GM12875 (cell line): ENCODE results near the gene SECTM1.

ENCODE experiments used
- H3K4me3 ChIP-seq: one replicate; pipeline ENCODE4 v1.5.1; 2011; ENCODE audit warnings: low read depth, low read length, control low read depth
- TF ChIP-seq, protein P1 (sequence below): IDR thresholded peaks from 2 replicates; pipeline ENCODE4 v1.5.1; 2011; ENCODE audit warnings: low read depth, mild to moderate bottlenecking, control low read depth, inconsistent platforms, low read length, moderate library complexity, borderline replicate concordance; ENCODE audit not compliant: insufficient read depth

The SECTM1 gene

GRCh38 chr17:82371333-82372248 lies 38.0 kb upstream of the SECTM1 start, which contains the start of gene UTS2R:
UTS2R (plus strand) TSS chr17:82371765; CDS start chr17:82374325, 2,560 bp downstream.
- TF ChIP-seq, protein P1, sequence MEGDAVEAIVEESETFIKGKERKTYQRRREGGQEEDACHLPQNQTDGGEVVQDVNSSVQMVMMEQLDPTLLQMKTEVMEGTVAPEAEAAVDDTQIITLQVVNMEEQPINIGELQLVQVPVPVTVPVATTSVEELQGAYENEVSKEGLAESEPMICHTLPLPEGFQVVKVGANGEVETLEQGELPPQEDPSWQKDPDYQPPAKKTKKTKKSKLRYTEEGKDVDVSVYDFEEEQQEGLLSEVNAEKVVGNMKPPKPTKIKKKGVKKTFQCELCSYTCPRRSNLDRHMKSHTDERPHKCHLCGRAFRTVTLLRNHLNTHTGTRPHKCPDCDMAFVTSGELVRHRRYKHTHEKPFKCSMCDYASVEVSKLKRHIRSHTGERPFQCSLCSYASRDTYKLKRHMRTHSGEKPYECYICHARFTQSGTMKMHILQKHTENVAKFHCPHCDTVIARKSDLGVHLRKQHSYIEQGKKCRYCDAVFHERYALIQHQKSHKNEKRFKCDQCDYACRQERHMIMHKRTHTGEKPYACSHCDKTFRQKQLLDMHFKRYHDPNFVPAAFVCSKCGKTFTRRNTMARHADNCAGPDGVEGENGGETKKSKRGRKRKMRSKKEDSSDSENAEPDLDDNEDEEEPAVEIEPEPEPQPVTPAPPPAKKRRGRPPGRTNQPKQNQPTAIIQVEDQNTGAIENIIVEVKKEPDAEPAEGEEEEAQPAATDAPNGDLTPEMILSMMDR = no peak
- H3K4me3 ChIP-seq = no peak within 1 kb of the TSS

DNA sequence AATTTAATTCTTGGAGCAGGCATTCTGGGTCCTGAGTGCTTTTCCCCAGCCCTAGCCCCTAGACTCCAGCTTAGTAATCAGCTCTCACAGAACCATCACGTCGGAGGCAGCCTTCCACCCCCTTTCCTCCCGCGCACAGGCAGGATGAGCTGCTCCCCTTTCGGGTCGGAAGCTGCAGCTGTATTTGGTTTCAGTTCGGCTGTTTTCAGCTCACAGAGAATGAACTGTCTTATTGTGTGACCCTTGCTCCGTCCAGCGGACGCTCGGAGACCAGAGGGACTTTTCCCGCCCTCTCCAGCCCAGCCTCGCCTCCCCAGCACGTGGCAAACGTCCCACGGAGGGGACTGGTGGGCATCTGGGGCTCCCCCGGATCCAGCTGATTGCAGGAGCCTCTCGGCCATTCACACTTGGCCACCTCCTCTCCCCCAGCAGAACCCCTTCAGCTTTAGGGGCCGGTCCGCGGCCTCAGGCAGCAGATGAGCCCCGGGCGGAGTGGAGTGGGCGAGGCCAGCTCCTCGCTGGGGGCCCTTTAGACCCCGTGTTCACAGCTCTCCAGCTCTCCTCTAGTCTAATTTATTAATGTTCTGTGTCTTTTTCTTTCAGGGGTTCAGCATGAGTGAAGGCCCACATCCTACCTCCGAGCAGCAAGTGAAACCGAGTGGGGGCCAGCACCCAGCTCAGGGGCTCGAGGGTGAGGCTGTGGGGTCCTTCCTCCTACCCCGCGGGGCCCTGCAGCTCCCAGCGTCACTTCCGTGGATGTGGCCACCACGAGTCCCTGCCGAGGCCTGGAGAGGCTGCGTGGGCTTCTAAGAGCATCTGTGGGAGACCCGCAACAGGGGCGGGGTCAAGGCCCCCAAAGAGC lies 37.1 kb upstream of the SECTM1 start:
- no peak overlapping the region for H3K4me3 ChIP-seq
- TF ChIP-seq, protein P1 = no peak

DNA sequence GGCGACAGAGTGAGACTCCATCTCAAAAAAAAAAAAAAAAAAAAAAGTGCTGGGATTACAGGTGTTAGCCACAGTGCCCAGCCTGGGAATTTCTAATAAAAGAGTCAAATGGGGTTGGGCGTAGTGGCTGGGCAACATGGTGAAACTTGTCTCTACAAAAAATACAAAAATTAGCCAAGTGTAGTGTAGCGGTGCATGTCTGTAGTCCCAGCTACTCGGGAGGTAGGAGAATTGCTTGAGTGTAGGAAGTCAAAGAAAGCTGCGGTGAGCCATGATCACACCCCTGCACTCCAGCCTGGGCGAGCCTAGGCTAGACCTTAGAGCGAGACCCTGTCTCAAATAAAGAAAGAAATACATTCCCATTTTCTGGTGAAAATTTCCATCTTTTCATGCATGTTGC lies 35.6 kb upstream of the SECTM1 start:
- H3K4me3 ChIP-seq = no peak overlapping the region
- TF ChIP-seq, protein P1 = no peak

DNA sequence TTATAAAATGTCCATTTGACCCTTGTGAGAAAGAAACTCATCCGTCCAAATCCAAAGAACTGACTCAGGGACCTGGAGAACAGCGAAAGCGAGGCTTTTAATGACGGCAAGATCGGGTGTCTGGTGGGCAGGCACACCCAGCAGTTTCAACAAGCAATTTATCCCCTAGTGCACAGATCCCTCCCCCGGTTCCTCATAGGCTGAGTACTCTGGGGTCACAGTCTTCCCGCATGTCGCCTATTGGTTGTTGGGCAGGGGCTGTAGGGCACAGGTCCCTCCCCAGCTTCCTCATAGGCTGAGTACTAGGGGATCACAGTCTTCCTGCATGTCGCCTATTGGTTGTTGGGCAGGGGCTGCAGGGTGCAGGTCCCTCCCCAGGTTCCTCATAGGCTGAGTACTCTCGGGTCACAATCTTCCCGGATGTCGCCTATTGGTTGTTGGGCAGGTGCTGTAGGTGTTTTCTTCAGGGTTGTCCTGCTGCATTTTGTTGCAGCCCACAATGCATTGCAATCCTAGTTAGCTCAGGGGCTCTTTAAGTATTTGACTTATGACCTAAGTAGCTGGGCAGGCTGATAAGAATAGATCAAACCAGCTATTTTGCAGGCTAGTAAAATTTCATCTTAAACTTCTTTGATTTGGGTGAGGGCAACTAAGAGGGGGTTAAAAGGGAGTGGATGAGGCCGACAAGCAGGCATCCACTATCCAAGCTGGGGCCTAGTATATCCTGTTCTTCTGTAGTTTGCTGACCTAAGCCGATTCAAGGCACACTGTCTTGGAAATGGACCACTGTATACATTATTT lies 34.4 kb upstream of the SECTM1 start:
- TF ChIP-seq, protein P1 = no peak
- no peak overlapping the region for H3K4me3 ChIP-seq

- no peak overlapping the region for H3K4me3 ChIP-seq
- TF ChIP-seq, protein P1 = no peak
These were observed 33.2 kb upstream of the SECTM1 start for GRCh38 chr17:82366749-82367148.

GRCh38 chr17:82365606-82366295 lies 32.2 kb upstream of the SECTM1 start:
- TF ChIP-seq, protein P1 = no peak
- no peak overlapping the region for H3K4me3 ChIP-seq
